ENCODE data around the gene KLHL22.

DNA sequence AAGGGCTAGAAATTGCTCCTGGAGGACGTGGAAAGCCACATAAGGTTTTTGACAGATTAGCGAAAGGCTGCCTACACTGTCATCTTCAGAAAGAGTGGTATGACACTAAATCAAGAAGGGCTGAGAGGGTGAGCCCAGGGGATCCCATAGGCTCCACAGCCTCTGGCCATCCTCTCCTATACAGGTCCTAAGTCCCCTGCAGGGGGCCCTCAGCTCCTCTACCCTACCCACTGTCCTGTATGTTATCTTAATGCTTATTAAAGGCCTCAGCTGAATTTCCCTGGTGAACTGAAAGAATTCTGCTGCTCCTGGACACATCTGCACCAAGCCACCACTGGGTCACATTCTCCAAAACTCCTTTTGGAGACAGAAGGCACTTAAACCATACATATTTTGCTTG, 7.9 kb downstream of the KLHL22 start:
- TF ChIP-seq, protein P1, sequence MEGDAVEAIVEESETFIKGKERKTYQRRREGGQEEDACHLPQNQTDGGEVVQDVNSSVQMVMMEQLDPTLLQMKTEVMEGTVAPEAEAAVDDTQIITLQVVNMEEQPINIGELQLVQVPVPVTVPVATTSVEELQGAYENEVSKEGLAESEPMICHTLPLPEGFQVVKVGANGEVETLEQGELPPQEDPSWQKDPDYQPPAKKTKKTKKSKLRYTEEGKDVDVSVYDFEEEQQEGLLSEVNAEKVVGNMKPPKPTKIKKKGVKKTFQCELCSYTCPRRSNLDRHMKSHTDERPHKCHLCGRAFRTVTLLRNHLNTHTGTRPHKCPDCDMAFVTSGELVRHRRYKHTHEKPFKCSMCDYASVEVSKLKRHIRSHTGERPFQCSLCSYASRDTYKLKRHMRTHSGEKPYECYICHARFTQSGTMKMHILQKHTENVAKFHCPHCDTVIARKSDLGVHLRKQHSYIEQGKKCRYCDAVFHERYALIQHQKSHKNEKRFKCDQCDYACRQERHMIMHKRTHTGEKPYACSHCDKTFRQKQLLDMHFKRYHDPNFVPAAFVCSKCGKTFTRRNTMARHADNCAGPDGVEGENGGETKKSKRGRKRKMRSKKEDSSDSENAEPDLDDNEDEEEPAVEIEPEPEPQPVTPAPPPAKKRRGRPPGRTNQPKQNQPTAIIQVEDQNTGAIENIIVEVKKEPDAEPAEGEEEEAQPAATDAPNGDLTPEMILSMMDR (conservative IDR thresholded peaks at IDR 0.05; ENCODE audit: low read depth, low read length), result no peak
- TF ChIP-seq POLR2A (IDR thresholded peaks at IDR 0.05; ENCODE audit: low read depth, low read length) (no peak), RAD21 (IDR thresholded peaks at IDR 0.05; ENCODE audit: low read length) (no peak), USF2 (IDR thresholded peaks at IDR 0.05; ENCODE audit: low read depth, low read length) (no peak), SMC3 (IDR thresholded peaks at IDR 0.05; ENCODE audit: low read depth, low read length) (no peak), CEBPB (IDR thresholded peaks at IDR 0.05; ENCODE audit: low read depth, low read length) (no peak), MAZ (IDR thresholded peaks at IDR 0.05; ENCODE audit: borderline replicate concordance, low read depth, low read length) (no peak)

Data from IMR-90 (cell line).